ENCODE measurements around the gene STH. TPM values are rescaled to one million over a fixed set of nuclear protein-coding genes. Genes with fewer than 3 reads are reported as not detected.

The STH gene
- total and polyA plus RNA-seq, 8 donors: not detected

DNA sequence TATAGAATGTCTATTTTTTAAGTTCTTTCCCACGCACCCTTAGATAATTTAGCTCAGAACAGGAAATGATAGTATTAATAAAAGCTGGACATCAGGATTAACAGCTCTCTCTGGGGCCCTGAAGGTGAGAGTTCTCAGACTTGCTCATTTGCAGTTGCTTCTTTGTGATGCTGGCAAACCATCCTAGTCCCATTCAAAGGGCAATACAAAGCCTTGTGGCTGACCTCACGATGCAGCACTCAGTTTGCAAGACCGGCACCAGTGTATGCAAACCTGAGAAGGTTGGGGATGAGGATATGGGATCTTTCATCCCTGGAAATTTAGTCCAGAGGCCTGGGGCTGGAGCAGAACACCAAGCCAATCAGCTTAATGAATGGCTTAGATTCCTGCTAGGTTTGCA is 29.3 kb downstream of the STH start:
- H3K36me3 ChIP-seq: peaks cover 33 to 99% (median 83%) of the 10 kb centered on the region in 4 donors
- H3K27ac ChIP-seq: peak overlapping the region in 1 of 5 donors; percentile 1
- H3K9me3 ChIP-seq: no peaks in the 10 kb centered on the region
- DNase-seq: no peak
- H3K4me3 ChIP-seq: no peak overlapping the region
- WGBS, 5 donors: 77 to 87% (median 86%) methylated on average over 3 of the region's 3 CpGs
- TF ChIP-seq POLR2AphosphoS5 (IDR thresholded peaks at IDR 0.05) (no peak), EP300 (IDR thresholded peaks at IDR 0.05) (no peak), POLR2A (IDR thresholded peaks at IDR 0.05) (no peak)
- TF ChIP-seq, protein P1, sequence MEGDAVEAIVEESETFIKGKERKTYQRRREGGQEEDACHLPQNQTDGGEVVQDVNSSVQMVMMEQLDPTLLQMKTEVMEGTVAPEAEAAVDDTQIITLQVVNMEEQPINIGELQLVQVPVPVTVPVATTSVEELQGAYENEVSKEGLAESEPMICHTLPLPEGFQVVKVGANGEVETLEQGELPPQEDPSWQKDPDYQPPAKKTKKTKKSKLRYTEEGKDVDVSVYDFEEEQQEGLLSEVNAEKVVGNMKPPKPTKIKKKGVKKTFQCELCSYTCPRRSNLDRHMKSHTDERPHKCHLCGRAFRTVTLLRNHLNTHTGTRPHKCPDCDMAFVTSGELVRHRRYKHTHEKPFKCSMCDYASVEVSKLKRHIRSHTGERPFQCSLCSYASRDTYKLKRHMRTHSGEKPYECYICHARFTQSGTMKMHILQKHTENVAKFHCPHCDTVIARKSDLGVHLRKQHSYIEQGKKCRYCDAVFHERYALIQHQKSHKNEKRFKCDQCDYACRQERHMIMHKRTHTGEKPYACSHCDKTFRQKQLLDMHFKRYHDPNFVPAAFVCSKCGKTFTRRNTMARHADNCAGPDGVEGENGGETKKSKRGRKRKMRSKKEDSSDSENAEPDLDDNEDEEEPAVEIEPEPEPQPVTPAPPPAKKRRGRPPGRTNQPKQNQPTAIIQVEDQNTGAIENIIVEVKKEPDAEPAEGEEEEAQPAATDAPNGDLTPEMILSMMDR (IDR thresholded peaks at IDR 0.05): no peak
- H3K4me1 ChIP-seq: peaks cover 0 to 18% (median 6%) of the 10 kb centered on the region in 4 donors
- H3K27me3 ChIP-seq: no peaks in the 10 kb centered on the region
- intact Hi-C loops (cut with DNase I; ENCODE audit: low total_unique reads): no loop called here

DNA sequence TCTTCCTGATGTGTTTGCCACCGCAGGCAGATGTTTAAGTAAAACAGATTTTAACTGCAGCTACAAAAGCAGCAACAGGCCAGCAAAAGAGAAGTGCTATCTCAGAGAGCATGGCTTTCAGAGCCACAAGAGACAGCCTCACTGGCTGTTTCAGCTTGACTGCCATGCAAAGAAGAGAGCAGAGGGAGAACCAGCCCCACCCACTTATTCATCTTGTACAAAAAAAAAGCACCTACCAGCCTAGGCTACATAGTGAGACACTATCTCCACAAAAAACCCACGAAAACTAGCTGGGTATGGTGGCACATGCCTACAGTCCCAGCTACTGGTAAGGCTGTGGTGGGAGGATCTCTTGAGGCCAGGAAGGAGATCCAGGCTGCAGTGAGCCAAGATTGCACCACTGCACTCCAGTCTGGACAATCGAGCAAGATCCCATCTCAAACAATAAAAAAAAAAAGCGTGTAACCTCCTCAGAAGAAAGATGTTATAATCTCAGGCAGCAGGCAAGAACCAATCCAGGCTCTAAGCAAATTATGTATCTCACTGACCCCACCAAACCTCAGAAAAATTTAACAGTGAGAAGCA is 30.0 kb downstream of the STH start:
- no peak for DNase-seq
- Histone ChIP-seq H3K4me3 (no peak overlapping the region), H3K27ac (no peak overlapping the region), H3K4me1 (peaks cover 0 to 18% (median 6%) of the 10 kb centered on the region in 4 donors), H3K9me3 (no peaks in the 10 kb centered on the region), H3K27me3 (no peaks in the 10 kb centered on the region), H3K36me3 (peaks cover 40 to 99% (median 86%) of the 10 kb centered on the region in 4 donors)
- intact Hi-C loops (cut with DNase I; ENCODE audit: low total_unique reads): no loop called here
- 75 to 84% (median 78%) methylated on average over 4 of the region's 4 CpGs for WGBS, 5 donors
- TF ChIP-seq EP300 (IDR thresholded peaks at IDR 0.05) (no peak), POLR2AphosphoS5 (IDR thresholded peaks at IDR 0.05) (no peak), POLR2A (IDR thresholded peaks at IDR 0.05) (no peak)
- TF ChIP-seq, protein P1 (IDR thresholded peaks at IDR 0.05): no peak

DNA sequence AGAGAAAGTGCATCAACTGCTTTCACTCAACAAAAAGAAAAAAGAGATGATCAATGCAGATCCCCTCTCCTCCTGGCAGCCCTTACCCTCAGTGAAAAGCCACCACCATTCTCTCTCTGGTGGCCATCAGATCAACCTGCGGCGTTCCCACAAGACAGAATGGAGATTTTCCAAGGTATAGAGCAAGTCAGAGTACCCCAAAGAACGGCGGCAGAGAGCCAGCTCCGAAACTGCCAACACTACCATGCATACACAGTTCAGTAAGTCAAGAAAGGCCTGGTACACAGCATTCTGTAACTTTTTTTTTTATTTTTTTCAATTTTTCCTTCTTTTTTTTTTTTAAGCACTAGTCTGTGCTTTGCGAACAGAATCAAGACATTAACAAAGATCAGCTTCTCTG is 30.6 kb downstream of the STH start:
- peaks cover 45 to 100% (median 86%) of the 10 kb centered on the region in 4 donors for H3K36me3 ChIP-seq
- intact Hi-C loops (cut with DNase I; ENCODE audit: low total_unique reads): no loop called here
- H3K27me3 ChIP-seq: no peaks in the 10 kb centered on the region
- H3K9me3 ChIP-seq: no peaks in the 10 kb centered on the region
- TF ChIP-seq EP300 (IDR thresholded peaks at IDR 0.05): no peak
- TF ChIP-seq, protein P1 (IDR thresholded peaks at IDR 0.05): no peak
- TF ChIP-seq POLR2AphosphoS5 (IDR thresholded peaks at IDR 0.05): no peak
- TF ChIP-seq POLR2A (IDR thresholded peaks at IDR 0.05): no peak
- H3K4me1 ChIP-seq: peaks cover 0 to 18% (median 6%) of the 10 kb centered on the region in 4 donors
- H3K4me3 ChIP-seq: no peak overlapping the region
- no peak for DNase-seq
- H3K27ac ChIP-seq: no peak overlapping the region
- WGBS, 5 donors: 92 to 97% (median 95%) methylated on average over 6 of the region's 6 CpGs

DNA sequence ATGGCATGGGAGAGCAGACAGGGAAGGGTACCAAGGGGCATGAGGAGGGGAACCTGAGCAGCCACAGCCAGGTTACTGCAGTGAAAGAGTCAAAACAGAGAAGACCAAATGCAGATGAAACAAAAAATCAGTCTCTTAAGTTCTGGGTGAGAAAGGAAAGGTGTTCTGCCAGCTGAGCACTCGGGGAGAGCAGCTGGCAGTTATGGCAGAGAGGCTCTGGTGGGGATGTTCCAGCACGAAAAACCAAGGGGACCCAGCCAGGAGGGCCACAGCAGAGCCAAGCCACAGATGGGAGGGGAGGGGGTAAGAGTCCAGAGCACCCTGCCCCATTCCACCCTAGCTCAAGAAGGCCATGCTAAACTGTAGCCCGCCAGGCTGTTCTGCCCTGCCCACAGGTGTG is 31.7 kb downstream of the STH start:
- no peak for TF ChIP-seq EP300 (IDR thresholded peaks at IDR 0.05)
- TF ChIP-seq, protein P1 (IDR thresholded peaks at IDR 0.05): no peak
- Histone ChIP-seq H3K4me3 (no peak overlapping the region), H3K36me3 (peaks cover 55 to 100% (median 92%) of the 10 kb centered on the region in 4 donors), H3K27me3 (no peaks in the 10 kb centered on the region), H3K27ac (no peak overlapping the region), H3K9me3 (no peaks in the 10 kb centered on the region), H3K4me1 (peaks cover 0 to 18% (median 6%) of the 10 kb centered on the region in 4 donors)
- intact Hi-C loops (cut with DNase I; ENCODE audit: low total_unique reads): no loop called here
- no peak for DNase-seq
- 87 to 94% (median 89%) methylated on average over 3 of the region's 3 CpGs for WGBS, 5 donors
